AG09309 (cell line): Measurements from ENCODE around the gene CLIC5.

Source experiments
- DNase-seq: peaks from one replicate; pipeline ENCODE4 v3.0.0-alpha.2; 2010; ENCODE audit warnings: low read depth
- H3K4me3 ChIP-seq: 2 replicates; pipeline ENCODE4 v1.5.1; 2011; ENCODE audit warnings: mild to moderate bottlenecking, low read depth, low read length, moderate library complexity; ENCODE audit not compliant: control insufficient read depth
- TF ChIP-seq, protein P1 (sequence below): IDR thresholded peaks from 2 replicates; pipeline ENCODE4 v1.5.1; 2011; ENCODE audit warnings: mild to moderate bottlenecking, low read depth, low read length, inconsistent platforms; ENCODE audit not compliant: insufficient read depth, control insufficient read depth; ENCODE audit errors: missing control alignments

Gene CLIC5

DNA sequence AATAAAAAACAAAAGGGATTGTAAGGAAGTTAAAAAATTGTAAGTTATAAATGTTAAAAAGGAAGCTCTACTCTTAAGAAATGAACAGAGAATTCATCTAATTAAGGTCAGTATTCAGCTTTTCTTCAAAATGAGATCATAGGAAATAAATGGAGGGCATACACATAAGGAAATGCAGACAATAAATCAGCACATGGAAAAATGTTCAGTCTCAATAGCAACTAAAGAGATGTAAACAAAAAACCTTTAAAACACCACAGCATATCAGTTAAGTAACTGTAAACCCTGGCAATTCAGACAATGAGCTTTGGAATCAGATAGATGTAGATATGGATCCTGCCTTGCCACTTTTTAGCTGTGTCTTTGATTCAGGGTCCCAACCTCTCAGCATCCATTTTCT is 24.0 kb upstream of the CLIC5 start:
- TF ChIP-seq, protein P1, sequence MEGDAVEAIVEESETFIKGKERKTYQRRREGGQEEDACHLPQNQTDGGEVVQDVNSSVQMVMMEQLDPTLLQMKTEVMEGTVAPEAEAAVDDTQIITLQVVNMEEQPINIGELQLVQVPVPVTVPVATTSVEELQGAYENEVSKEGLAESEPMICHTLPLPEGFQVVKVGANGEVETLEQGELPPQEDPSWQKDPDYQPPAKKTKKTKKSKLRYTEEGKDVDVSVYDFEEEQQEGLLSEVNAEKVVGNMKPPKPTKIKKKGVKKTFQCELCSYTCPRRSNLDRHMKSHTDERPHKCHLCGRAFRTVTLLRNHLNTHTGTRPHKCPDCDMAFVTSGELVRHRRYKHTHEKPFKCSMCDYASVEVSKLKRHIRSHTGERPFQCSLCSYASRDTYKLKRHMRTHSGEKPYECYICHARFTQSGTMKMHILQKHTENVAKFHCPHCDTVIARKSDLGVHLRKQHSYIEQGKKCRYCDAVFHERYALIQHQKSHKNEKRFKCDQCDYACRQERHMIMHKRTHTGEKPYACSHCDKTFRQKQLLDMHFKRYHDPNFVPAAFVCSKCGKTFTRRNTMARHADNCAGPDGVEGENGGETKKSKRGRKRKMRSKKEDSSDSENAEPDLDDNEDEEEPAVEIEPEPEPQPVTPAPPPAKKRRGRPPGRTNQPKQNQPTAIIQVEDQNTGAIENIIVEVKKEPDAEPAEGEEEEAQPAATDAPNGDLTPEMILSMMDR = no peak
- DNase-seq = no peak
- H3K4me3 ChIP-seq = no peak overlapping the region

DNA sequence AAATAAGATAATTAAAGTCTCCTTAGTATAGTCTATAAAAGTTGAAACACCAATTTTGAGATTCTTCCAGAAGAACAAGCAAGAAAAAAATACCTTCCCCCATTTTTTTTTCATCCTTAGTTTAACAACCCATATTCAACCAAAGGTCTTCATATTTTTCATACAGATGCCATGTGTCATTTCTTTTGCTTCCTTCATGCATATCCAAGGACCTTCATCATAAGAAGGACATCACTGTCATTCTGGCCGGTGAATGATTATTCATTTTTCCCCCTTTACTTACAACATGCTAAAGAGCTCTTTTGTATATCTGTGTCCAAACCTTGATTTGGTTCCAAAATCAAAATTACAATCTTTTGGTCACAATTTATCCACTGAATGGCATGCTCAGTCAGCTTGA is 21.3 kb upstream of the CLIC5 start:
- no peak overlapping the region for H3K4me3 ChIP-seq
- TF ChIP-seq, protein P1 = no peak
- no peak for DNase-seq

DNA sequence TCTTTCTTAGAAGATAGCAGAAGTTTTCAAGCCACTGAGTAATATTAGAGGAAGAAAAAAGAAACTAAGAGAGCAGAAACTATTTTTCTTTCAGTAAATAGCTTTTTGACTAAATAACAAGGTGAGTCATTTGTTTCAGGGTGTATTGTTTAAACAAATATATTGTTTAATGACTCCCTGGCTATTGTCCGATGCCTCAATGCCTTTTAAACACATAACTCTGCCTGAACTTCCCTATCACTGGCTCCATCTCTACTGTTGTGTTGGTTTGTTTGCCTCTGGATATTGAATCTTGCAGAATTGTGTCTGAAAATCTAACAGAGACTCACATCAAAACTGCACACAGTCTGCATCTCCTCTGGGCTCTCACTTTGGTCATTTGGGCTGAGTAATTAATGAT is 19.6 kb upstream of the CLIC5 start:
- no peak overlapping the region for H3K4me3 ChIP-seq
- DNase-seq = no peak

DNA sequence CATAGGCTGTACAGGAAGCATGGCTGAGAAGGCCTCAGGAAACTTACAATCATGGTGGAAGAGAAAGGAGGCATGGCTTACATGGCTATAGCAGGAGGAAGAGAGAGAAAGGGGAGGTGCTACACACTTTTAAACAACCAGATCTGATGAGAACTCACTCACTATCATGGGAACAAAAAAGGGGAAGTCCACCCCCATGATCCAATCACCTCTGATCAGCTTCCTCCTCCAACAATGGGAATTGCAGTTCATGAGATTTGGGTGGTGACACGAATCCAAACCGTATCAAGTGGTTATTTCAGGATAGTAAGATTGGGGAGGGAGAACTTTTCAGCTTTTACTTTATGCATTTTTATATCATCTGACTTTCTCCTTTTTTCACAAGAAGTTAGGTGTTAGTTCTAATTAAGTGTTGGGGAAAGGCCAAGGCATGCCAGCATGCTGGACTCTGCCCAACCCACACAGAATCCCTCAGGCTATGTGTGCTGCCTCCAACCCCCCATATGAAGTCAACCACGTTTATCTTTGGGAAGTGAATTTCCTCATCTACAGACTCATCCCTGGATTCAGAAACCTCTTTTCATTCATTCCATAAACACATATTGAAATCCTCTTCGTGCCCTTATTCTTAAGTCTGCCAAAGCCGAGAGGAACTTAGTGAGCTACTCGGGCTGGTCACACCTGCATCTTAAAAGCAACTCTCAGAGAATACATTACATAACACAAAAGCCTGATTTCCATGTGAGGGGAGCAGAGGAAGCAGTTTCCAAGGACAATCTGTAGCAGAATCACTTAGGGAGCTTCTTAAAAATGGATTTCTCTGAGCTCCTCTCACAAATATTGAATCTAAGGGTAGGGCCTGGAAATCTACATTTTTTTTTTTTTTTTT is 16.7 kb upstream of the CLIC5 start:
- H3K4me3 ChIP-seq = no peak overlapping the region
- no peak for DNase-seq
- TF ChIP-seq, protein P1 = no peak

More for the DNA sequence above, 19.6 kb upstream of the CLIC5 start:
- TF ChIP-seq, protein P1 = no peak

DNA sequence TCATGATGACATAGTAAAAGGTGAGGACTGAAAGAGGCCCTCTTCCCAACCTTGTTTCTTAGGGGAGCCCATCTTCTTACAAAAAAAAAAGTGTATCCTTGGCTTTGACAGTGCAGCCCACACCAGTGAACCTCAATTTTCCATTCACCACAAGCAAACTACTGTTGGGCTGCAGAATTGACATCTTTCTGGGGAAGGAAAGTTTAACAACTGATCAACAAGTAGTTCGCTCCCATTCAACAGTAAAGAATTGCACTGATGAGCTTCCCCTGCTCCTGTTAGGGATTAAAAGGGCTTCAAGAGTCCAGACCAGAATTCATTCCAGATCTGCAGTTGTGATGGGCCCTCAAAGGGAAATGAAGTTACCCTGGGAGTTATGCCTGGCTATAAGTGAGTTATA is 13.9 kb upstream of the CLIC5 start:
- TF ChIP-seq, protein P1 = no peak

DNA sequence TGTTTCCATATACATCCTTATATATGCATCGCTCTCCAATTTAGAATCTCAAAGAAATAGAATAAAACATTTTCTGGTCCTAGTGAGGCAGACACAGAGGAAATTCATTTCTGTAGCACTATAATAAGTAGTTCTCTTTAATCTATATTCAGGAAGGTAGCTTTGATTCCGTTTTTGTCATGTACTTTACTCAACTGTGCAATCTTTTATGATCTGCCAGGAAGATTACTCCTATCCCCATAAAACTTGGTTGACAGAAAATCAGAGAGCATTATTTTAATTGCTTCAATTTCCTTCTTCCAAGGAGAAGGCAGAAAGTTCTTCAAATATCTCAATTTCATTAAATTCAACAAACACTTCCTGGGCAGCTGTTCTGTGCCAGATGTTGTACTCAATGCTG is 10.6 kb upstream of the CLIC5 start:
- TF ChIP-seq, protein P1 = no peak
- H3K4me3 ChIP-seq = no peak overlapping the region
- no peak for DNase-seq

More for the DNA sequence above, 13.9 kb upstream of the CLIC5 start:
- no peak overlapping the region for H3K4me3 ChIP-seq
- DNase-seq = no peak
